Activated CD4-positive, alpha-beta T cell treated with anti-CD3 and anti-CD28 coated beads for 48 hours (primary cell): ENCODE data around the gene KRTAP10-11.
"Not testable (repeated sequence)": the region's sequence is repeated elsewhere in the genome, so short reads cannot be mapped to it uniquely, and the experiment has no call there.

Source experiments
- DNase-seq: peaks from one replicate; pipeline ENCODE4 v3.0.0-alpha.2; 2020

Gene KRTAP10-11, protein sequence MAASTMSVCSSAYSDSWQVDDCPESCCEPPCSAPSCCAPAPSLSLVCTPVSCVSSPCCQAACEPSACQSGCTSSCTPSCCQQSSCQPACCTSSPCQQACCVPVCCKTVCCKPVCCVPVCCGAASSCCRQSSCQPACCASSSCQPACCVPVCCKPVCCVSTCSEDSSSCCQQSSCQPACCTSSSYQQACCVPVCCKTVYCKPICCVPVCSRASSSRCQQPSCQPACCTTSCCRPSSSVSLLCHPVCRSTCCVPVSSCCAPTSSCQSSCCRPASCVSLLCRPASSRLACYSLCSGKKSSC

DNA sequence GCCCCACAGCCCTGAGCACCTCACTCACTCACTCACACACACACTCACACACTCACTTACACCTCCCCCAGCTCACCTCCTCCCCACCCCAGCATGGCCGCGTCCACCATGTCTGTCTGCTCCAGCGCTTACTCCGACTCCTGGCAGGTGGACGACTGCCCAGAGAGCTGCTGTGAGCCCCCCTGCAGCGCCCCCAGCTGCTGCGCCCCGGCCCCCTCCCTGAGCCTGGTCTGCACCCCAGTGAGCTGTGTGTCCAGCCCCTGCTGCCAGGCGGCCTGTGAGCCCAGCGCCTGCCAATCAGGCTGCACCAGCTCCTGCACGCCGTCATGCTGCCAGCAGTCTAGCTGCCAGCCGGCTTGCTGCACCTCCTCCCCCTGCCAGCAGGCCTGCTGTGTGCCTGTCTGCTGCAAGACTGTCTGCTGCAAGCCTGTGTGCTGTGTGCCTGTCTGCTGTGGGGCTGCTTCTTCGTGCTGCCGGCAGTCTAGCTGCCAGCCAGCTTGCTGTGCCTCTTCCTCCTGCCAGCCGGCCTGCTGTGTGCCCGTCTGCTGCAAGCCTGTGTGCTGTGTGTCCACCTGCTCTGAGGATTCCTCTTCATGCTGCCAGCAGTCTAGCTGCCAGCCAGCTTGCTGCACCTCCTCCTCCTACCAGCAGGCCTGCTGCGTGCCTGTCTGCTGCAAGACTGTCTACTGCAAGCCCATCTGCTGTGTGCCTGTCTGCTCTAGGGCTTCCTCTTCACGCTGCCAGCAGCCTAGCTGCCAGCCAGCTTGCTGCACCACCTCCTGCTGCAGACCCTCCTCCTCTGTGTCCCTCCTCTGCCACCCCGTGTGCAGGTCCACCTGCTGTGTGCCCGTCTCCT, at the start of gene KRTAP10-11:
KRTAP10-11 (plus strand) TSS at position 49 of the 856 bp plus-strand sequence; CDS start at position 94, 45 bp downstream.
- DNase-seq, result not testable (repeated sequence)

DNA sequence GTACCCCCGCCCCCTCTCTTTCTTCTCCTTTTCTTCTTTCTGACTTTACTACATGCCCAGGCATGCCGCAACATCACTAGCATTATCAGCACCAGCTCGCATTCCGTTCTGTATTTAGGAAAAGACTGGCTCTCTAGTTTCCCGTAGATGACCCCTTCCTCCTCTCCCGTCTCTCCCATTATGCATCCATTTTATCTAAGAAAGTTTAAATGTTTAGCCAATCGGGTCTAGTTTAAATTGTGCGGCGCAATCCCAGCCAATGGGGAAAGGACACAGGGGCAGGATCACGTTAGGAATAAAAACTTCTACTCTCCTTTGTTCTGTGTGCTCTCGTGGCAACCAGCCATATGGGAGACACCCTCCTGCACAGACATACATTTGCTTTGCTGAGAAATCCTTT, 48.2 kb upstream of the KRTAP10-11 start:
- no peak for DNase-seq

DNA sequence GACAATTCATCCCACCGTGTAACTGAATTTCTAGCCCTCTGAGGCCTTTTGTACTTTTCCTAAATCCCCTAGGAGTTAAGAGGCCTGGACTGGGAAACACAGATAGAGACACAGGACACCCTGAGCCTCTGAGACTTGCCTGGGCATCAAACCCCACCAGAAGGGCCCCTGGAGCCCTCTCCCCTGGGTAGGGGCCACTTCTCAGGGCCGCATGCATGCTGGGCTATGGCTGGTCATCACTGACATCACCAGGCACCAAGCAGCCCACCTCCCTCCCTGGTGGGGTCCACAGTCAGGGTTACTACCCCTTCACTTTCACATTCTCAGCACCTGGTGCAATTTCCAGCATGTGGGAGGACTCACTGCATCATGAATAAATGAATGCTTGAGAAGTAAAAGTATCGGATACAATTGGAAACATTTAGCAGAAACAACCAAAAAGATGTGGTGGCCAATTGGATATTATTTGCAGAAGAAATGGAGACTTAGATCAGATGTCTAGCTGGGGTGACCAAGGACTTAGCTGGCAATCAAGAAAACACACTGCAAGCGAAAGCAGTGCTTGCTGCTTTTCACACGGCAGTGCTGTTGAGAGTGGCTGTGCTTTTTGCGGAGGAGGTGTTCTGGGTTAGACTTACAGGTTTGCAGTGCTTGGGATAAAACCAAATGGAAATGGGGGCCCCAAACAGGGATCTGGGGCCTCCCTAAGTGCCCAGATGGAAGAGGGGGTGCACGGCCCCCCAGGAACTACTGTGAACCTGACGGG, 46.8 kb upstream of the KRTAP10-11 start:
- DNase-seq, result no peak

DNA sequence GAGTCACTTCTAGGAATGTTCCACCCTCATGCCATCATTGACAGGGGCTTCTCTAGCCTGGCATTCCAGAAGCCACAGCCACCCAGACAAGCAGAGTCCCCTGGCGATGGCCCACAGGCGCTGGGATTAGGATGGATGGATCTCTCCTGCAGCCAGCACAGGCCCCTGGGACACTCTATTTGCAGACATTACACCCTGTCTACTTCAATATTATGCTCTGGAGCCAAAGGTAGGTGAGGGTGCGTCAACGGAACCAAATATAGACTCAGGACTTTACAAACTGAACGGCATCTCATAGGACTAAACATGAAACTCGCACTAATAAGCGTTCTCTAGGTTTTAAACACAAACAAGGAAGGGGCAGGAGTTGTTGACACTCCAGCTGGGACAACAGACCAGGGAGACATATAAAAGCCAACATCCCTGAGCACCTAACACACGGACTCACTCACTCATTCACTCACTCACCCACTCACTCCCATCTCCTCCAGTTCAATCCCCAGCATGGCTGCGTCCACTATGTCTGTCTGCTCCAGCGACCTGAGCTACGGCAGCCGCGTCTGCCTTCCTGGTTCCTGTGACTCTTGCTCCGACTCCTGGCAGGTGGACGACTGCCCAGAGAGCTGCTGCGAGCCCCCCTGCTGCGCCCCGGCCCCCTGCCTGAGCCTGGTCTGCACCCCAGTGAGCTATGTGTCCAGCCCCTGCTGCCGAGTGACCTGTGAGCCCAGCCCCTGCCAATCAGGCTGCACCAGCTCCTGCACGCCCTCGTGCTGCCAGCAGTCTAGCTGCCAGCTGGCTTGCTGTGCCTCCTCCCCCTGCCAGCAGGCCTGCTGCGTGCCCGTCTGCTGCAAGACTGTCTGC, 45.9 kb upstream of the KRTAP10-11 start, which contains the start of gene KRTAP10-7:
KRTAP10-7 (plus strand) TSS at position 480 of the 861 bp plus-strand sequence; CDS start at position 505, 25 bp downstream.
- DNase-seq, result not testable (repeated sequence)

DNA sequence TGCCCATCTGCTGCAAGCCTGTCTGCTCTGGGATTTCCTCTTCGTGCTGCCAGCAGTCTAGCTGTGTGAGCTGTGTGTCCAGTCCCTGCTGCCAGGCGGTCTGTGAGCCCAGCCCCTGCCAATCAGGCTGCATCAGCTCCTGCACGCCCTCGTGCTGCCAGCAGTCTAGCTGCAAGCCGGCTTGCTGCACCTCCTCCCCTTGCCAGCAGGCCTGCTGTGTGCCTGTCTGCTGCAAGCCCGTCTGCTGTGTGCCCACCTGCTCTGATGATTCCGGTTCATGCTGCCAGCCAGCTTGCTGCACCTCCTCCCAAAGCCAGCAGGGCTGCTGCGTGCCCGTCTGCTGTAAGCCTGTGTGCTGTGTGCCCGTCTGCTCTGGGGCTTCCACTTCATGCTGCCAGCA, 45.1 kb upstream of the KRTAP10-11 start:
- DNase-seq, result not testable (repeated sequence)

DNA sequence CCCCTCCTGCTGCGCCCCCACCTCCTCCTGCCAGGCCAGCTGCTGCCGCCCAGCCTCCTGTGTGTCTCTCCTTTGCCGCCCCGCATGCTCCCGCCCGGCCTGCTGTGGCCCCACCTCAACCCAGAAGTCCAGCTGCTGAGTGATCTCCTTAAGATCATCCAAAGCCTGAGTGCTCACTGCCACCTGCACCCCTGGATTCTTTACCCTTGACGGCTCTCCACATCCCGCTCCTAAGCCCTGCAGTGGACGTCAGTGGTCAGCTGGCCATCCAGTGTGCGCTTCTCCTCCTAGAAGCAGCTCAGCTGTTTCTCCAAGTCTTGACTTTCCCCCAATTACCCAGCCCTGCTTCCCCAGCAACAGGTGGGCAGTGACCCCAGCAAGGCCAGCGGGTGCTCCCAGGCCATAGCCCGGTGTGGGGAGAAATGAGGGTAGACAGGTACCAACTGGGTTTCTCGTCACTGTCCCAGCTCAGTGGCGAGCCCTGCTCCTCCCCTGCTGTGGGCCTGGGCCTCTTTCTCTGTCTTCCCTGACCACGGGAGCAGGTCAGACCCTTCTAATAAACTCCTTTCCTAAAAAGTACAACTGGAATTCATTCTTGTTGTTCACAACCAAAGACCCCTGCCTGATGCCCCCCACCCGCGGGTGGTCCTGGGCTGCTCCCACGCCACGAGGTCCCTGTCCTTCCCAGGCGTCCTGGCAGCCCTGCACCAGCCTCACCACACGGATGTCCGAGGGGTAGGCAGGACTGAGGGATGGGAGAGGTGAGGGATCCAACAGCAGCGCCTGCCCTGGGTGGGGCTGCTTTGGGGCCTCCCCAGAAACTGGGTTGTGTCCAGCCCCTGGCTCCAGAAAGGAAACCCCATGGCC, 44.4 kb upstream of the KRTAP10-11 start:
- DNase-seq, result no peak

DNA sequence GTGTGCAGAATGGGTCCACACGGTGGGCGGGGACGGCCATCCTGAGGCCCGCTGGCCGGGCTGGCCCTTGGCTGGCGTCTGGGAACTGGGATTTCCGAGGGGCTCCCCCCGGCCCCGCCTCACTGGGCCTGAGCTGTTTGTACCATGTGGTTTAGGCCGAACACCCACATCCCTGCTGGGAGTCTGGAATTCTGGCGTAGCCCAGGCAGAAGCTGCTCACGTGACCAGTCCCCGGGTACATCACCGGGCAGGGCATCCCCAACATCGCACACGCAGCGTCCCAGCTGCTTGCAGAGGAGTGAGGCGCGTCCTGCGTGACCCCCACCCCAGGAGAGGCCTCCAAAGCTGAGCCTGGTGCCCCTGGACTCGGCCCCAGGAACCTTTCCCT, 43.8 kb upstream of the KRTAP10-11 start:
- DNase-seq, result no peak

DNA sequence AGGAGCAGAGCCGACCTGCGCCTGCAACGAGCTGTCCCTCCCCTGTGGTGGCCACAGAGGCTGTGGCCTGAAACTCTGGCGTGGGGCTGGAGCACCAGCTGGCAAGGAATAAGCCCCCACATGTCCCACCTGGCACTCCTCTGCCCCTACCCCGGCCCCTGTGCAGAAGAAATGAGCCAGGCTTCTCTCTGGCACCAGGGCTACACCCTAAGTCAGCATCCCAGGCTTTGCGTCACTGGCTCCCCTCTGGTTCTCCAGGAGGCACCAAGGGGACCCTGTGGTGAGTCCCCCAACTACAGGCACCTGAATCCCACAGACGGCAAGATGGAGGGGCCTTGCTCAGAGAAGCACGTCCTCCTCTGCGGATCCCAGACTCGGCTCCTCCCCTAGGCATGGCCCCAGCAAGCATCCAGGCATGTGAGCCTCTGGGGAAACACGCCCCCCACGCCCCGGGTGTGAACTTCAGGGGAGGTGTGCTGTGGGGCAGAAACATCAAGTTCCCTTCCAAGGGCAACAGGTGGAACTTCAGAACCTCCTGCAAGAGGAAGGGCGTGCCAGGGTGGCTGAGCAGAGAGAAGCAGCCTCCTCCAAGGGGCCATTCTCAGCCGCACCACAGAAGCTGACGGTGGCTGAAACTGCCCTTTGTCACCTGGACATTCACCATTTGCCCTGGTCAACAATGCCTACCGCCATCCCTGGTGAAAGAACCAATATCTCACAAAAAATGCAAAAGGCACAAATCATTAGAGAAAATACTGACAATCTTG, 42.9 kb upstream of the KRTAP10-11 start:
- no peak for DNase-seq

DNA sequence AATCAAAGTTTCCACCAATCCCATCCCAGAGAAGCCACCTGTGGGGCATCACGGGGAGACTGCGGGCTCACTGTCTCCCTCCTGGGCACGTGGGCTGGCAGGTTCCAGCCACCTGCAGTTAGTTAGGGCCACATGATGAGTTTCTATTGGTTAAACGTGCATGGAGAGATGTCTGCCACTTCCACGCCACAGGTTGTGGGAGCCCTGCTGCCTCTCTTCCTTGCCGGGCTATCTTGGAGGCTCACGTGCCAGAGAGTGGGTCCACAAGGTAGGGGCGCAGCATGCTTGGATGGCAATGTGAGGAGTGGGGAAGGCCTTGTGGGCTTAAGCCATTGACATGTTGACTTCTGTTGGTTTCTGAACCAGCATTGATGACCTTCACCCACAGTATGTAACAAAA, 42.3 kb upstream of the KRTAP10-11 start:
- no peak for DNase-seq

DNA sequence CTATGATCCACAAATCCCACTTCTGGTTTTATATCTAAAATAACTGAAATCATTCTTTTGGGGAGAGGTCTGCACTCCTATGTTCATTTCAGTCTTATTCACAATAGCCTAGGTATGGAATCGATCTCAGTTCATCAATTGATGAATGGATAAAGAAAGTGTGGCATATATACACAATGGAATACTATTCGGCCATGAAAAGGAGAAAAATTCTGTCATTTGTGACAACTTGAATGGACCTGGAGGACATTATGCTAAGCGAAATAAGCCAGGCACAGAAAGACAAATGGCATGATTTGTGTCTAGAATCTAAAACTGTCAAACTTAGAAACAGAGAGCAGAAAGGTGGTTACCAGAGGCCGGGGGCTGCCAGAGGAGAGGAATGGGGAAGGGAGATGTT, 39.7 kb upstream of the KRTAP10-11 start:
- no peak for DNase-seq

DNA sequence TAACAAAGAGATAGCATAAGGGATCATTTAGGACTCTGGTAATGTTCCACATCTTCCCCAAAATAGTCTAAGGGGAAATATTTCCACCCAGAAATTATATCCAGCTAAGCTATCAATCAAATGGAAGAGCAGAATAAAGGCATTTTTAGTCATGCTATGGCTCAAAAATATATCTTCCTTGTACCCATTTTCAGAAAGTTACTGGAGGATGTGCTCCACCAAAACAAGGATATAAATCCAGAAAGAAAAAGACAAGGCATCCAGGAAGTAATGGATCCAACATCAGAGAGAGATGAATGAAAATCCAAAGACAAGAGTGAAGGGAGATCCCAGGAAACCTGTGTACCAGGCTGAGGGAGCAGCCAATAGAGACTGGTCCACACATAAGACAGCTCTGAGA, 37.0 kb upstream of the KRTAP10-11 start:
- no peak for DNase-seq

DNA sequence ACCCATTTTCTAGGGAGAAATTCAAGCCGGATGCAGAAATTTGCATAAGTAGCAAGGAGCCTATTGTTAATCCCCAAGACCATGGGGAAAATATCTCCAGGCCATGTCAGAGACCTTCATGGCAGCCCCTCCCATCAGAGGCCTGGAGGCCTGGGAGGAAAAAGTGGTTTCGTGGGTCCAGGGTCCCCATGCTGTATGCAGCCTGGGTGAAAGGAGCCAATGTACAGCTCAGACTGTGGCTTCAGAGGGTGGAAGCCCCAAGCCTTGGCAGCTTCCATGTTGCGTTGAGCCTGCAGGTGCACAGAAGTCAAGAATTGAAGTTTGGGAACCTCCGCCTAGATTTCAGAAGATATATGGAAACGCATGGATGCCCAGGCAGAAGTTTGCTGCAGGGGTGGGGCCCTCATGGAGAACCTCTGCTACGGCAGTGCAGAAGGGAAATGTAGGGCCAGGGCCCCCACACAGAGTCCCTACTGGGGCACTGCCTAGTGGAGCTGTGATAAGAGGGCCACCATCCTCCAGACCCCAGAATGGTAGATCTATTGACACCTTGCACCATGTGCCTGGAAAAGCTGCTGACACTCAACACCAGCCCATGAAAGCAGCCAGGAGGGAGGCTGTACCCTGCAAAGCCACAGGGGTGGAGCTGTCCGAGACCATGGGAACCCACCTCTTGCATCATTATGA, 35.9 kb upstream of the KRTAP10-11 start:
- not testable (repeated sequence) for DNase-seq

DNA sequence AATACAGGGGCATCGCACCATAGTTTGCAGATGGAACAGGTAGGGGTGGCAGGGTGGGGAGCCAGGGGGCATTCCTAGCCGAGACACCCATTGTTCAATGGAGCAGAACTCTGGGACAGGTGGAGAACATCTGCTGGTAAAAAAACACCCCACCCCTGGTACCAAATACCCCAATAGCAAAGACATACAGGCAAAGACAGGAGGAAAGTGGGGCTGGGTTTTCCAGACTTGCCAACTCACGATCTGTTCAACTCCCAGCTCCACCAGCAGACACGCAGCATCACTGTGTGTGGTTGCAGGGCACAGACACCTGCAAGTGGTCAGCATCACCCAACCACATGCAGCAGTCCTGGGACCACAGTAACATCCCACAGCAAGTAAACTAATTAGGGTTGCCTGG, 34.7 kb upstream of the KRTAP10-11 start:
- no peak for DNase-seq

DNA sequence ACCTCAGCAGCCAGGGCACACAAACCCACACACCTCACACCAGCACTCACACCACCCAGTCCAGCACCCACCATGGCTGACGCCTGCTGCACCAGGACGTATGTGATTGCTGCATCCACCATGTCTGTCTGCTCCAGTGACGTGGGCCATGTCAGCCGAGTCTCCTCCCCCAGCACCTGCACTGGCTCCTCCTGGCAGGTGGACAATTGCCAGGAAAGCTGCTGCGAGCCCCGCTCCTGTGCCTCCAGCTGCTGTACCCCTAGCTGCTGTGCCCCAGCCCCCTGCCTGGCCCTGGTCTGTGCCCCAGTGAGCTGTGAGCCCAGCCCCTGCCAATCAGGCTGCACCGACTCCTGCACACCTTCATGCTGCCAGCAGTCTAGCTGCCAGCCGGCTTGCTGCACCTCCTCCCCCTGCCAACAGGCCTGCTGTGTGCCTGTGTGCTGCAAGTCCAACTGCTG, 34.2 kb upstream of the KRTAP10-11 start, which contains the start of gene KRTAP10-8:
KRTAP10-8 (plus strand) TSS at position 51 of the 458 bp plus-strand sequence; CDS start at position 73, 22 bp downstream.
- DNase-seq, result no peak

DNA sequence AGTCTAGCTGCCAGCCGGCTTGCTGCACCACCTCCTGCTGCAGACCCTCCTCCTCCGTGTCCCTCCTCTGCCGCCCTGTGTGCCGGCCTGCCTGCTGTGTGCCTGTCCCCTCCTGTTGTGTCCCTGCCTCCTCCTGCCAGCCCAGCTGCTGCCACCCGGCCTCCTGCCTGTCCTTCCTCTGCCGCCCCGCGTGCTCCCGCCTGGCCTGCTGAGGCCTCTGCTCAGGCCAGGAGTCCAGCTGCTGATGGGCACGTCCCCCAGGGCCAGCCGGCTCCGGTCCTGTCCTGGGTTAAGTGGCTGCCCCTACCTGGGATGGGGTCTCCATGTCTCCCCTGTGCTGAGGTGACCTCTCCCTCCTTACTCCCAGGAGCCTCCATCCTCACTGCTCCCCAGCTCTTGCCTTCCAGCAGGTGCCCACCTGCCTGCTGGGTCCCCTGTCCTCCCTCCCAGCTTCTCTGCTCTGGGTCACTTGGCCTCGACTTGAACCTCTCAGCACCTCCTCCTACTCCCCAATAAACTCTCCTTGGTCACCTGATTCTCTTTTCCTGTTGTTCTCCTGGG, 33.5 kb upstream of the KRTAP10-11 start:
- DNase-seq, result no peak

DNA sequence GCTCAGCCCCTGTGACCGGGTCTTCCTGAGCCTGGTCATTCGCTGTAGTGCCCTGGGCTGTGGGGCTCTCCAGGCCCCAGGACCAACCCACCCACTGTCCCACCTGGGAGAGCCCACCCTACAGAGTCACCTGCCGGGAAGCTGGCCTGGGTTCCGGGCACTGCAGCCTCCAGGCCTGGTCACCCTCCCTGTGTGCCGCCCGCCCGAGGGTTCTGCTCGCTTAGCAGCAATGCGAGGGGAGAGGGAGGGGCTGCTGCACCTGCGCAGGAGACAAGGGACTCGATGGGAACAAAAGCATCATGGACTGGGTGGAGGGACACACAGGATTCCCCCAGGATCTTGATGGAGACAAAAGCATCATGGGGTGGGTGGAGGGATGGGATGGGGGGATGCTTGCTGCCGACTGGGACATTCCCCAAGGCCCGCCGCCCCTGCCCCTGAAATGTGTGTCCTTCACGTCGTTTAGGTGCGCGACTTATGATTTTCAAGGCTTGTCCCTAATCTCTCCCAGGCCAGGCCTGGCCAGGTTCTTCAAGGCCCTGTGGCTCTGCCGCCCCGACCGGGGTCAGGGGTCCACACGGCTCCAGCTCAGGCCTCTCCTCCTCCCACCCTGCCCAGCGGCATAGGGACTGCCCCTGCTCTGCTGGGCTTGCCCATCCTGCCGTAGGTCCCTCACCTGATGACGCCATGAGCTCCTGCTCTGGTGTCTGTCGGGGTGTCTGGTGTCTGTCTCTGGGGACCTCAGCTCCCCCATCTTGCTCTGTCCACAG, 32.6 kb upstream of the KRTAP10-11 start:
- no peak for DNase-seq

DNA sequence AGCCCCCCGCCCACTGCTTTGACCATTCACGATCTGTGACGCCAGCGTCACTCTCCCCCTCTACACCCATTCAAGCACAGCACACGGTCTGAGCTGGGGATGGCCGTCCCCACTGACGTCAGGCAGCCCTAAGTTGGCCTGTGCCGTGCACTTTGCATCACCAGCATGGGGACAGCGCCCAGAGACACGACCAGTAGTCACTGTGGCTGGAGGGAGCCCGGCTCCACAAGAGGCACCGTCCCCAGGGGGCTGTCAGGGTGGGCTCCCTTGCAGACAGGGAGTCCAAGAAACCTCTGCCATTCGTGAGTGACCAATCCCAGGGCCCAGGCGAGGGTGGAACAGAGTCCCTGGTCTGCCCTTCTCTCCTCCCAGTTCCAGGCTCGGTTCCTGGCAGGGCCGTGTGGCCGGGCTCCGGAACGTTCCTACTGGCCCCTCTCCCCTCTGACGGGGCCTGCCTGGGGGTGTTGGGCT, 32.0 kb upstream of the KRTAP10-11 start:
- DNase-seq, result no peak

DNA sequence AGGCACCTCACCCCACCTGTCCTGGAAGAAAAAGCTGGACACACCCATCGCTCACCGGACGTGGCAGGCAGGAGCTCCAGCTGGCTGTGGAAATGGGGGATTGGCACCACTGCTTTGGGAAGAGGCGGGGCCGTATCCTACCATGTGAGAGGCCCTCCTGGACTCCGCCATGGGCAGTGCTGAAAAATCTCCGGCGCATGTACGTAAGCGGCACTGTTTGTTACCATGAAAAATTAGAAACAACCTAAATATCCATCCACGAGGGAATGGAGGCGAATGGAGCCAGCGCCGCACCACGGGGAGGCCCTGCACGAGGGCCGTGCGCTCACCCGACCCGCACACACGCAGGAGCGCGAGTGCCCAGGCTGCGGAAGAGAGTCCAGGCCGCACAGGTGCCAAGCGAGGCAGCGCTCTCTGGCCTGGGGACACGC, 31.2 kb upstream of the KRTAP10-11 start:
- no peak for DNase-seq
